Measurements from ENCODE around the gene AKR1A1.

GRCh38 chr1:45586769-45587168 lies 36.1 kb downstream of the AKR1A1 start:
- TF ChIP-seq CTCF (IDR thresholded peaks at IDR 0.05) (no peak), POLR2A (IDR thresholded peaks at IDR 0.05) (no peak)
